ENCODE measurements around the gene ECSCR.
"Not testable (repeated sequence)": the region's sequence is repeated elsewhere in the genome, so short reads cannot be mapped to it uniquely, and the experiment has no call there.

The ECSCR gene

GRCh38 chr5:139462586-139463276 is at the start of gene ECSCR:
Gene ECSCR, minus strand, starts transcription at chr5:139462743. Its CDS starts 73 bp downstream, at chr5:139462670.
- TF ChIP-seq CTCF (IDR thresholded peaks at IDR 0.05; ENCODE audit: low read depth, low read length): no peak
- DNase-seq (ENCODE audit: extremely low read depth, low read depth): no peak

GRCh38 chr5:139504722-139505121 is 42.2 kb upstream of the ECSCR start:
- DNase-seq (ENCODE audit: extremely low read depth, low read depth): not testable (repeated sequence)

- DNase-seq (ENCODE audit: extremely low read depth, low read depth): not testable (repeated sequence)
These were observed 41.3 kb upstream of the ECSCR start for GRCh38 chr5:139503879-139504278.

GRCh38 chr5:139503036-139503817 is 40.7 kb upstream of the ECSCR start:
- DNase-seq (ENCODE audit: extremely low read depth, low read depth): not testable (repeated sequence)

GRCh38 chr5:139501381-139501780 is 38.8 kb upstream of the ECSCR start:
- DNase-seq (ENCODE audit: extremely low read depth, low read depth): no peak
- no peak for TF ChIP-seq CTCF (IDR thresholded peaks at IDR 0.05; ENCODE audit: low read depth, low read length)

GRCh38 chr5:139495638-139496435 is 33.3 kb upstream of the ECSCR start:
- no peak for DNase-seq (ENCODE audit: extremely low read depth, low read depth)

GRCh38 chr5:139494832-139495231 is 32.3 kb upstream of the ECSCR start:
- DNase-seq (ENCODE audit: extremely low read depth, low read depth): no peak
- TF ChIP-seq CTCF (IDR thresholded peaks at IDR 0.05; ENCODE audit: low read depth, low read length): no peak

More at GRCh38 chr5:139495638-139496435, 33.3 kb upstream of the ECSCR start:
- no peak for TF ChIP-seq CTCF (IDR thresholded peaks at IDR 0.05; ENCODE audit: low read depth, low read length)

GRCh38 chr5:139494256-139494655 is 31.7 kb upstream of the ECSCR start:
- no peak for DNase-seq (ENCODE audit: extremely low read depth, low read depth)
- TF ChIP-seq CTCF (IDR thresholded peaks at IDR 0.05; ENCODE audit: low read depth, low read length): no peak
